Measurements from ENCODE around the gene ANXA4. TPM values are rescaled to one million over a fixed set of nuclear protein-coding genes. Genes with fewer than 3 reads are reported as not detected.

Gene ANXA4
- total RNA-seq, 1 experiment from 2014 or later: 9.5 TPM

DNA sequence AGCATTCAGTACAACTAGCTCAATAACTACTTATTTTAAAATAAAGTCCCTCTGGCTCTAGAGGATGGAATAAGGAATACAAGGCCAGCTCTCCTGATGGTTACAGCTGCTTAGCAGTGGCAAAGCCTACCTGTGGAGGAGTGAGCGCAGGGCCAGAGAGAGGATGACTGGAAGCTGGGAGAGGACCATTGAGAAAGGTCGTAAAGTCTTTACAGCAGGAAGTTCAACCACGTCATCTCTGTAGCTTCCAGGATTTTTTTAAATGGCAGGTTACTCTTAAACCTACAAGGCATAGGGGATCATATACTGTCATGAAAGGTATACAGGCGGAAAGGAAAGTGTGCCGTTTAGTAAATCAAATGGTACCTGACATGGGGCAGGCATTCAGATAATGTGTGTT, 26.3 kb downstream of the ANXA4 start:
- POLR2A ChIA-PET: no interaction called here
- no peak for DNase-seq (ENCODE audit: low spot score)

DNA sequence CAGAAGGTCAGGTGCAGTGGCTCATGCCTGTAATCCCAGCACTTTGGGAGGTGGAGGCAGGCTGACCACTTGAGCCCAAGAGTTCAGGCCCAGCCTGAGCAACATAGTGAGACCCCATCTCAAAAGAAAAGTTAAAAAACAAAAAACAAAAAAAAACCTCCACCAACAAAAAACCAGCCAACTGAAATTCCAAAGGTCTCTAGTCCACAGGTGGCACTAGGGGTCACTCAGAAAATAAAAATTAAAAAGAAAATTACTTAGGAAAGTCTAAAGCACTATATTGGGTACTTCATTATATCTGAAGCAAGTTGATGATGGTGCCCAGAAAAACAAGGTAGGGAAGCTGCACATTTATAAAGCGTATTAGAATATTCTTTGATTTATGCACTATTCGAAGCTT, 26.9 kb downstream of the ANXA4 start:
- POLR2A ChIA-PET: no interaction called here
- Mint-ChIP-seq H3K4me3 (no peak overlapping the region), H3K36me3 (no peaks in the 10 kb centered on the region), H3K4me1 (peaks cover 25% of the 10 kb centered on the region), H3K9me3 (no peaks in the 10 kb centered on the region), H3K27ac (no peak overlapping the region), H3K27me3 (ENCODE audit: low read depth) (no peaks in the 10 kb centered on the region)
- ATAC-seq (no peak), DNase-seq (ENCODE audit: low spot score) (no peak)
- no peak for TF ChIP-seq ZNF671 (CRISPR knock-in tag; IDR thresholded peaks at IDR 0.05)
- CTCF ChIA-PET: interaction anchor here (0.9 to 2.0 kb wide), 3 partner anchors 27 to 48 kb away, joined by 3 to 6 read pairs (median 5); partner anchors contain the start of gene ANXA4

More for the DNA sequence above, 26.3 kb downstream of the ANXA4 start:
- Mint-ChIP-seq H3K27ac (no peak overlapping the region), H3K4me3 (no peak overlapping the region), H3K9me3 (no peaks in the 10 kb centered on the region), H3K27me3 (ENCODE audit: low read depth) (no peaks in the 10 kb centered on the region), H3K36me3 (no peaks in the 10 kb centered on the region), H3K4me1 (peaks cover 23% of the 10 kb centered on the region)
- CTCF ChIA-PET: interaction anchor here (0.6 to 1.1 kb wide), 4 partner anchors 27 to 49 kb away, joined by 3 to 6 read pairs (median 4); partner anchors contain the start of gene ANXA4
- no peak for ATAC-seq
- TF ChIP-seq, protein P1, sequence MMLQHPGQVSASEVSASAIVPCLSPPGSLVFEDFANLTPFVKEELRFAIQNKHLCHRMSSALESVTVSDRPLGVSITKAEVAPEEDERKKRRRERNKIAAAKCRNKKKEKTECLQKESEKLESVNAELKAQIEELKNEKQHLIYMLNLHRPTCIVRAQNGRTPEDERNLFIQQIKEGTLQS (CRISPR knock-in tag; conservative IDR thresholded peaks at IDR 0.05): no peak
- TF ChIP-seq ZNF263 (CRISPR knock-in tag; IDR thresholded peaks at IDR 0.05; ENCODE audit: low read depth) (no peak), MXD4 (CRISPR knock-in tag; IDR thresholded peaks at IDR 0.05; ENCODE audit: borderline replicate concordance) (no peak), ATF1 (CRISPR knock-in tag; IDR thresholded peaks at IDR 0.05) (no peak), FOXK1 (CRISPR knock-in tag; IDR thresholded peaks at IDR 0.05) (no peak), NR2C2 (CRISPR knock-in tag; IDR thresholded peaks at IDR 0.05) (no peak), RORB (CRISPR knock-in tag; IDR thresholded peaks at IDR 0.05) (no peak), SMAD3 (CRISPR knock-in tag; IDR thresholded peaks at IDR 0.05; ENCODE audit: borderline replicate concordance) (no peak), HMGA2 (CRISPR knock-in tag; IDR thresholded peaks at IDR 0.05) (no peak), ELF4 (CRISPR knock-in tag; IDR thresholded peaks at IDR 0.05; ENCODE audit: low read depth) (no peak), SP1 (CRISPR knock-in tag; conservative IDR thresholded peaks at IDR 0.05) (no peak)
- TF ChIP-seq, protein P2, sequence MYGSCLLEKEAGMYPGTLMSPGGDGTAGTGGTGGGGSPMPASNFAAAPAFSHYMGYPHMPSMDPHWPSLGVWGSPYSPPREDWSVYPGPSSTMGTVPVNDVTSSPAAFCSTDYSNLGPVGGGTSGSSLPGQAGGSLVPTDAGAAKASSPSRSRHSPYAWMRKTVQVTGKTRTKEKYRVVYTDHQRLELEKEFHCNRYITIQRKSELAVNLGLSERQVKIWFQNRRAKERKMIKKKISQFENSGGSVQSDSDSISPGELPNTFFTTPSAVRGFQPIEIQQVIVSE (CRISPR knock-in tag; IDR thresholded peaks at IDR 0.05; ENCODE audit: borderline replicate concordance): no peak
- TF ChIP-seq, protein P3, sequence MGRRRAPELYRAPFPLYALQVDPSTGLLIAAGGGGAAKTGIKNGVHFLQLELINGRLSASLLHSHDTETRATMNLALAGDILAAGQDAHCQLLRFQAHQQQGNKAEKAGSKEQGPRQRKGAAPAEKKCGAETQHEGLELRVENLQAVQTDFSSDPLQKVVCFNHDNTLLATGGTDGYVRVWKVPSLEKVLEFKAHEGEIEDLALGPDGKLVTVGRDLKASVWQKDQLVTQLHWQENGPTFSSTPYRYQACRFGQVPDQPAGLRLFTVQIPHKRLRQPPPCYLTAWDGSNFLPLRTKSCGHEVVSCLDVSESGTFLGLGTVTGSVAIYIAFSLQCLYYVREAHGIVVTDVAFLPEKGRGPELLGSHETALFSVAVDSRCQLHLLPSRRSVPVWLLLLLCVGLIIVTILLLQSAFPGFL (CRISPR knock-in tag; IDR thresholded peaks at IDR 0.05; ENCODE audit: borderline replicate concordance): no peak

DNA sequence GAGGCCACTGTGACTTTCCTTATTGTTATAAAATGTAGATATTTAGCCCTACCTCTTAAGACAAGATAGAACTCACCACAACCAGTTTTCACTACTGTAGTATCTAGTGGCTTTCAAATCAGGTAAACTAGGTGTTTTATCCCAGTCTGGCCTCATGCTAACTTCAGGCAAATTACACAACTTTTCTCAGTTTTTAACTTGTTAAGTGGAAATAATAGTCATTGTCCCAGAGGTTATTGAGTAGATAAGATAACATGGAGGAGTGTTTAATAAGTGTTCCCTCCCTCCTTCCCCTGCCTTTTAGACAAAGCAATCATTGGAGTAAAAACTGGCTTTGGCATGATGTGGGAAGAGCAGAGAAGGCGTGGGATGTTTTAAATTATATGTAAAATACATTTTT, 27.3 kb downstream of the ANXA4 start:
- no peak overlapping the region for H3K4me3 Mint-ChIP-seq
- 0 out of 2 replicates have a peak overlapping the region, but pooled peaks have one; percentile 64 for H3K27ac Mint-ChIP-seq
- ATAC-seq (no peak), DNase-seq (ENCODE audit: low spot score) (no peak)
- no peaks in the 10 kb centered on the region for H3K9me3 Mint-ChIP-seq
- POLR2A ChIA-PET: no interaction called here
- no peaks in the 10 kb centered on the region for H3K36me3 Mint-ChIP-seq
- no peaks in the 10 kb centered on the region for H3K27me3 Mint-ChIP-seq (ENCODE audit: low read depth)
- CTCF ChIA-PET: interaction anchor here (2.0 kb wide), 1 partner anchor 45 kb away, joined by 6 read pairs; no protein-coding TSS in a partner anchor
- H3K4me1 Mint-ChIP-seq: peaks cover 28% of the 10 kb centered on the region
- TF ChIP-seq, protein P4, sequence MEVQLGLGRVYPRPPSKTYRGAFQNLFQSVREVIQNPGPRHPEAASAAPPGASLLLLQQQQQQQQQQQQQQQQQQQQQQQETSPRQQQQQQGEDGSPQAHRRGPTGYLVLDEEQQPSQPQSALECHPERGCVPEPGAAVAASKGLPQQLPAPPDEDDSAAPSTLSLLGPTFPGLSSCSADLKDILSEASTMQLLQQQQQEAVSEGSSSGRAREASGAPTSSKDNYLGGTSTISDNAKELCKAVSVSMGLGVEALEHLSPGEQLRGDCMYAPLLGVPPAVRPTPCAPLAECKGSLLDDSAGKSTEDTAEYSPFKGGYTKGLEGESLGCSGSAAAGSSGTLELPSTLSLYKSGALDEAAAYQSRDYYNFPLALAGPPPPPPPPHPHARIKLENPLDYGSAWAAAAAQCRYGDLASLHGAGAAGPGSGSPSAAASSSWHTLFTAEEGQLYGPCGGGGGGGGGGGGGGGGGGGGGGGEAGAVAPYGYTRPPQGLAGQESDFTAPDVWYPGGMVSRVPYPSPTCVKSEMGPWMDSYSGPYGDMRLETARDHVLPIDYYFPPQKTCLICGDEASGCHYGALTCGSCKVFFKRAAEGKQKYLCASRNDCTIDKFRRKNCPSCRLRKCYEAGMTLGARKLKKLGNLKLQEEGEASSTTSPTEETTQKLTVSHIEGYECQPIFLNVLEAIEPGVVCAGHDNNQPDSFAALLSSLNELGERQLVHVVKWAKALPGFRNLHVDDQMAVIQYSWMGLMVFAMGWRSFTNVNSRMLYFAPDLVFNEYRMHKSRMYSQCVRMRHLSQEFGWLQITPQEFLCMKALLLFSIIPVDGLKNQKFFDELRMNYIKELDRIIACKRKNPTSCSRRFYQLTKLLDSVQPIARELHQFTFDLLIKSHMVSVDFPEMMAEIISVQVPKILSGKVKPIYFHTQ (CRISPR knock-in tag; IDR thresholded peaks at IDR 0.05): no peak
- TF ChIP-seq TEAD1 (CRISPR knock-in tag; IDR thresholded peaks at IDR 0.05) (no peak), RELA (CRISPR knock-in tag; IDR thresholded peaks at IDR 0.05; ENCODE audit: borderline replicate concordance) (no peak), EMX1 (CRISPR knock-in tag; IDR thresholded peaks at IDR 0.05) (no peak), NR1H2 (CRISPR knock-in tag; IDR thresholded peaks at IDR 0.05) (no peak), FOXK1 (CRISPR knock-in tag; IDR thresholded peaks at IDR 0.05) (no peak)
- TF ChIP-seq, protein P5, sequence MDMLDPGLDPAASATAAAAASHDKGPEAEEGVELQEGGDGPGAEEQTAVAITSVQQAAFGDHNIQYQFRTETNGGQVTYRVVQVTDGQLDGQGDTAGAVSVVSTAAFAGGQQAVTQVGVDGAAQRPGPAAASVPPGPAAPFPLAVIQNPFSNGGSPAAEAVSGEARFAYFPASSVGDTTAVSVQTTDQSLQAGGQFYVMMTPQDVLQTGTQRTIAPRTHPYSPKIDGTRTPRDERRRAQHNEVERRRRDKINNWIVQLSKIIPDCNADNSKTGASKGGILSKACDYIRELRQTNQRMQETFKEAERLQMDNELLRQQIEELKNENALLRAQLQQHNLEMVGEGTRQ (CRISPR knock-in tag; IDR thresholded peaks at IDR 0.05): no peak
- TF ChIP-seq, protein P6, sequence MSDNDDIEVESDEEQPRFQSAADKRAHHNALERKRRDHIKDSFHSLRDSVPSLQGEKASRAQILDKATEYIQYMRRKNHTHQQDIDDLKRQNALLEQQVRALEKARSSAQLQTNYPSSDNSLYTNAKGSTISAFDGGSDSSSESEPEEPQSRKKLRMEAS (CRISPR knock-in tag; IDR thresholded peaks at IDR 0.05): no peak
- TF ChIP-seq, protein P7, sequence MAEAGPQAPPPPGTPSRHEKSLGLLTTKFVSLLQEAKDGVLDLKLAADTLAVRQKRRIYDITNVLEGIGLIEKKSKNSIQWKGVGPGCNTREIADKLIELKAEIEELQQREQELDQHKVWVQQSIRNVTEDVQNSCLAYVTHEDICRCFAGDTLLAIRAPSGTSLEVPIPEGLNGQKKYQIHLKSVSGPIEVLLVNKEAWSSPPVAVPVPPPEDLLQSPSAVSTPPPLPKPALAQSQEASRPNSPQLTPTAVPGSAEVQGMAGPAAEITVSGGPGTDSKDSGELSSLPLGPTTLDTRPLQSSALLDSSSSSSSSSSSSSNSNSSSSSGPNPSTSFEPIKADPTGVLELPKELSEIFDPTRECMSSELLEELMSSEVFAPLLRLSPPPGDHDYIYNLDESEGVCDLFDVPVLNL (CRISPR knock-in tag; IDR thresholded peaks at IDR 0.05; ENCODE audit: borderline replicate concordance, low read depth): no peak
- TF ChIP-seq, protein P8, sequence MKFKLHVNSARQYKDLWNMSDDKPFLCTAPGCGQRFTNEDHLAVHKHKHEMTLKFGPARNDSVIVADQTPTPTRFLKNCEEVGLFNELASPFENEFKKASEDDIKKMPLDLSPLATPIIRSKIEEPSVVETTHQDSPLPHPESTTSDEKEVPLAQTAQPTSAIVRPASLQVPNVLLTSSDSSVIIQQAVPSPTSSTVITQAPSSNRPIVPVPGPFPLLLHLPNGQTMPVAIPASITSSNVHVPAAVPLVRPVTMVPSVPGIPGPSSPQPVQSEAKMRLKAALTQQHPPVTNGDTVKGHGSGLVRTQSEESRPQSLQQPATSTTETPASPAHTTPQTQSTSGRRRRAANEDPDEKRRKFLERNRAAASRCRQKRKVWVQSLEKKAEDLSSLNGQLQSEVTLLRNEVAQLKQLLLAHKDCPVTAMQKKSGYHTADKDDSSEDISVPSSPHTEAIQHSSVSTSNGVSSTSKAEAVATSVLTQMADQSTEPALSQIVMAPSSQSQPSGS (CRISPR knock-in tag; IDR thresholded peaks at IDR 0.05; ENCODE audit: borderline replicate concordance, low read depth): no peak
- TF ChIP-seq, protein P2 (CRISPR knock-in tag; IDR thresholded peaks at IDR 0.05; ENCODE audit: borderline replicate concordance): no peak
